HepG2 (cell line): ENCODE data around the gene MGAT5. TPM values are rescaled to one million over a fixed set of nuclear protein-coding genes. Genes with fewer than 3 reads are reported as not detected.

ENCODE experiments used
- ATAC-seq: fragments of 200-7000 bp; cut with Tn5 transposase; 3 replicates; pipeline ENCODE4 v1.9.1; 2020; ENCODE audit warnings: mild to moderate bottlenecking, moderate library complexity
- BruUV-seq: library from RNA; stranded (reverse); fragments of 400-500 nt; replicated peaks from 2 replicates; lab custom pipeline; 2021; lab: Mats Ljungman, UMichigan
- CTCF ChIA-PET: fragments of 300-600 bp; formaldehyde crosslinking; extraction: SDS; loops from one replicate; lab custom pipeline; 2021; ENCODE audit warnings: low total read pairs, inconsistent platforms, low intra/inter-chr PET ratio; lab: Yijun Ruan, JAX
- POLR2A ChIA-PET: fragments of 350-600 bp; sonication (Branson Sonifier 250); formaldehyde crosslinking; loops from one replicate; lab custom pipeline; 2020; ENCODE audit warnings: antibody characterized with exemption, inconsistent platforms; lab: Yijun Ruan, JAX
- DNase-seq: peaks from one replicate; pipeline ENCODE4 v3.0.0-alpha.2; 2015; ENCODE audit warnings: low spot score
- FAIRE-seq: peaks from 3 replicates; lab custom pipeline; 2011; peaks lifted over from hg19 to GRCh38; lab: Jason Lieb, UNC
- H2AFZ ChIP-seq: one replicate; pipeline ENCODE4 v1.6.1; 2011; ENCODE audit warnings: low read length, inconsistent platforms
- H3K27ac ChIP-seq: fragments of 300-600 bp; 3 replicates; pipeline ENCODE4 v1.8.0; 2011; ENCODE audit warnings: mixed run types, mild to moderate bottlenecking, mixed read lengths, low read length, inconsistent platforms; ENCODE audit not compliant: insufficient read depth; ENCODE audit errors: extremely low read length
- H3K27me3 ChIP-seq, 2 experiments: fragments of 200-600 bp in 1 of 2; 2 replicates in 1 of 2; 3 replicates in 1 of 2; pipeline versions ENCODE4 v1.6.0 to v1.8.0; 2011; ENCODE audit warnings: low read length in 2 of 2, mild to moderate bottlenecking in 2 of 2, moderate library complexity in 2 of 2, inconsistent platforms in 1 of 2; ENCODE audit not compliant: insufficient read depth in 2 of 2, control insufficient read depth in 1 of 2
- H3K36me3 ChIP-seq, 2 experiments: fragments of 200-600 bp in 1 of 2; replicated peaks in 1 of 2; 2 replicates in 1 of 2; 3 replicates in 1 of 2; pipeline versions ENCODE4 v1.5.1 to v1.8.0; 2011; ENCODE audit warnings: low read length in 2 of 2, inconsistent platforms in 1 of 2; ENCODE audit not compliant: insufficient read depth in 2 of 2, control insufficient read depth in 1 of 2
- H3K4me1 ChIP-seq: 2 replicates; pipeline ENCODE4 v1.5.1; 2012; ENCODE audit warnings: low read length, inconsistent platforms; ENCODE audit not compliant: insufficient read depth
- H3K4me2 ChIP-seq: 2 replicates; pipeline ENCODE4 v1.6.0; 2011; ENCODE audit warnings: low read depth, low read length, inconsistent platforms
- H3K4me3 ChIP-seq, 3 experiments: fragments of 200-600 bp in 1 of 3; sonication (generic), shearing (Covaris generic) in 1 of 3; replicated peaks in 1 of 3; 2 replicates each; pipeline ENCODE4 v1.5.1; 2011 to 2016; ENCODE audit warnings: low read length in 3 of 3, inconsistent platforms in 2 of 3, low read depth in 2 of 3, mild to moderate bottlenecking in 2 of 3, control low read depth in 1 of 3, mixed read lengths in 1 of 3; ENCODE audit not compliant: insufficient read depth in 1 of 3
- H3K79me2 ChIP-seq: one replicate; pipeline ENCODE4 v1.6.1; 2011; ENCODE audit warnings: low read length, inconsistent platforms; ENCODE audit not compliant: insufficient read depth
- H3K9ac ChIP-seq: 2 replicates; pipeline ENCODE4 v1.6.0; 2011; ENCODE audit warnings: mild to moderate bottlenecking, low read depth, low read length, inconsistent platforms; ENCODE audit not compliant: insufficient read depth
- H3K9me3 ChIP-seq: 2 replicates; pipeline ENCODE4 v1.5.1; 2012; ENCODE audit warnings: mild to moderate bottlenecking, low read length
- H4K20me1 ChIP-seq: 2 replicates; pipeline ENCODE4 v1.6.0; 2011; ENCODE audit warnings: inconsistent platforms, mild to moderate bottlenecking, low read length, moderate library complexity; ENCODE audit not compliant: insufficient read depth
- ATAD3A ChIP-seq: sonication (generic); formaldehyde crosslinking; IDR thresholded peaks from 2 replicates; pipeline ENCODE4 v1.4.0; 2020; ENCODE audit warnings: missing genetic modification reagents
- BCL3 ChIP-seq: sonication (generic); formaldehyde crosslinking; IDR thresholded peaks from 2 replicates; pipeline ENCODE4 v1.5.1; 2020; ENCODE audit warnings: mild to moderate bottlenecking, missing genetic modification reagents, moderate library complexity
- FOXA3 ChIP-seq: IDR thresholded peaks from 2 replicates; pipeline ENCODE4 v1.6.1; 2016; ENCODE audit warnings: missing genetic modification reagents, missing compliant biosample characterization
- GABPA ChIP-seq, 2 experiments: IDR thresholded peaks; 2 replicates each; pipeline ENCODE4 v1.6.1; 2011 to 2016; ENCODE audit warnings: low read depth in 2 of 2, low read length in 1 of 2, missing biosample characterization in 1 of 2, missing genetic modification characterization in 1 of 2
- KAT8 ChIP-seq: IDR thresholded peaks from 2 replicates; pipeline ENCODE4 v1.6.1; 2016; ENCODE audit warnings: missing genetic modification reagents, missing compliant biosample characterization
- MTF2 ChIP-seq: sonication (generic); formaldehyde crosslinking; IDR thresholded peaks from 2 replicates; pipeline ENCODE4 v1.5.0; 2020; ENCODE audit warnings: missing genetic modification reagents, borderline replicate concordance
- MXD4 ChIP-seq: IDR thresholded peaks from 2 replicates; pipeline ENCODE4 v1.6.1; 2016; ENCODE audit warnings: mild to moderate bottlenecking, missing biosample characterization, missing genetic modification reagents
- NCOR1 ChIP-seq: fragments of 200-600 bp; sonication (generic); IDR thresholded peaks from 2 replicates; pipeline ENCODE4 v1.7.0; 2017; ENCODE audit warnings: antibody characterized with exemption, low read length, borderline replicate concordance
- NR2F6 ChIP-seq, 2 experiments: IDR thresholded peaks; 2 replicates each; pipeline ENCODE4 v1.6.1; 2016; ENCODE audit warnings: antibody characterized with exemption in 1 of 2, mild to moderate bottlenecking in 1 of 2
- ONECUT2 ChIP-seq: sonication (generic); formaldehyde crosslinking; IDR thresholded peaks from 2 replicates; pipeline ENCODE4 v1.4.0; 2020; ENCODE audit warnings: missing genetic modification reagents
- RBFOX2 ChIP-seq: fragments of 200-400 bp; formaldehyde crosslinking; IDR thresholded peaks from 2 replicates; pipeline ENCODE4 v1.6.1; 2017; ENCODE audit warnings: low read depth, mild to moderate bottlenecking, low read length
- RNF2 ChIP-seq: fragments of 450-650 bp; conservative IDR thresholded peaks from 2 replicates; pipeline ENCODE4 v1.6.1; 2016; ENCODE audit warnings: low read depth
- SMAD9 ChIP-seq: sonication (generic); formaldehyde crosslinking; IDR thresholded peaks from 2 replicates; pipeline ENCODE4 v1.5.1; 2020; ENCODE audit warnings: mild to moderate bottlenecking, missing genetic modification reagents
- ZNF256 ChIP-seq: sonication (generic); formaldehyde crosslinking; conservative IDR thresholded peaks from 2 replicates; pipeline ENCODE4 v1.4.0; 2020; ENCODE audit warnings: missing genetic modification reagents
- ZNF33B ChIP-seq: sonication (generic); formaldehyde crosslinking; IDR thresholded peaks from 2 replicates; pipeline ENCODE4 v1.5.1; 2020; ENCODE audit warnings: mild to moderate bottlenecking, missing genetic modification reagents
- ZNF44 ChIP-seq: sonication (generic); formaldehyde crosslinking; IDR thresholded peaks from 2 replicates; pipeline ENCODE4 v1.5.1; 2020; ENCODE audit warnings: mild to moderate bottlenecking, missing genetic modification reagents
- ZNF503 ChIP-seq: sonication (generic); formaldehyde crosslinking; IDR thresholded peaks from 2 replicates; pipeline ENCODE4 v1.4.0; 2020; ENCODE audit warnings: missing genetic modification reagents
- WGBS: methylation state at CpG from one replicate; pipeline ENCODE4 v1.1.6; 2017; ENCODE audit warnings: low lambda C conversion rate; 5-methylcytosine and 5-hydroxymethylcytosine counted together
- in situ Hi-C: cut with HindIII; loops from 2 replicates; pipeline ENCODE4 v1.10.0; 2017; ENCODE audit warnings: low pct_unique_long_range_greater_than_20kb; ENCODE audit not compliant: extremely low pct_ligation_motif_present
- intact Hi-C: fragments of 100-400 bp; cut with micrococcal nuclease; formaldehyde crosslinking; loops from one replicate; pipeline ENCODE4 v1.10.0; 2022; ENCODE audit not compliant: unreplicated experiment
- polyA plus RNA-seq, 8 experiments: library from polyadenylated mRNA; depleted of rRNA in 3 of 8; stranded (reverse) in 7 of 8; unstranded in 1 of 8; fragments of >200 nt; fragmentation: Illumina TruSeq in 4 of 8; extraction: Trizol in 4 of 8; gene quantifications; 2 replicates each; pipeline versions ENCODE4 v1.2.1 to v1.2.3, GENCODE V29; 2011 to 2016; ENCODE audit warnings: low read depth in 4 of 8, missing spikeins in 1 of 8, mixed read lengths in 1 of 8; ENCODE audit not compliant: insufficient read depth in 1 of 8
- total RNA-seq, 5 experiments: library from RNA; depleted of rRNA; stranded (reverse); fragments of >200 nt; fragmentation: Illumina TruSeq; extraction: Trizol; gene quantifications; 2 replicates each; pipeline ENCODE4 v1.2.3, GENCODE V29; 2016; ENCODE audit warnings: low read depth in 1 of 5
- TF ChIP-seq, protein P1 (sequence below): sonication (generic); formaldehyde crosslinking; IDR thresholded peaks from 2 replicates; pipeline ENCODE4 v1.4.0; 2020; ENCODE audit warnings: mild to moderate bottlenecking, low read depth, missing genetic modification reagents

MGAT5 gene
- total and polyA plus RNA-seq, 2 of the 13 experiments (the other 11 are each of a cell fraction or from before 2014, with no cell fraction given), result 33.1 to 60.2 TPM

- no peak for FAIRE-seq
- 92% methylated on average over 9 of the region's 9 CpGs for WGBS
- DNase-seq, result no peak
- no peak for ATAC-seq
- Histone ChIP-seq H3K4me1 (no peaks in the 10 kb centered on the region), H3K36me3 (peaks cover 4 to 33% of the 10 kb centered on the region in 2 experiments), H3K9ac (no peak overlapping the region), H3K4me3 (no peak overlapping the region), H3K27me3 (no peaks in the 10 kb centered on the region), H3K79me2 (no peaks in the 10 kb centered on the region), H2AFZ (no peak overlapping the region), H4K20me1 (no peaks in the 10 kb centered on the region), H3K27ac (no peak overlapping the region), H3K9me3 (no peaks in the 10 kb centered on the region), H3K4me2 (no peak overlapping the region)
- in situ Hi-C loops (no loop called here), intact Hi-C loops (no loop called here)
- TF ChIP-seq ZNF503 (CRISPR knock-in tag), result no peak
- TF ChIP-seq, protein P1, sequence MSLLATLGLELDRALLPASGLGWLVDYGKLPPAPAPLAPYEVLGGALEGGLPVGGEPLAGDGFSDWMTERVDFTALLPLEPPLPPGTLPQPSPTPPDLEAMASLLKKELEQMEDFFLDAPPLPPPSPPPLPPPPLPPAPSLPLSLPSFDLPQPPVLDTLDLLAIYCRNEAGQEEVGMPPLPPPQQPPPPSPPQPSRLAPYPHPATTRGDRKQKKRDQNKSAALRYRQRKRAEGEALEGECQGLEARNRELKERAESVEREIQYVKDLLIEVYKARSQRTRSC, result no peak
- no peak for TF ChIP-seq ATAD3A
- TF ChIP-seq ZNF44 (CRISPR knock-in tag), result no peak
- TF ChIP-seq KAT8 (CRISPR knock-in tag), result no peak
- TF ChIP-seq RNF2, result no peak
- TF ChIP-seq GABPA (IDR thresholded peaks at IDR 0.05; ENCODE audit: low read depth, low read length), result no peak
- TF ChIP-seq GABPA (CRISPR knock-in tag; IDR thresholded peaks at IDR 0.05; ENCODE audit: low read depth), result no peak
- TF ChIP-seq FOXA3, result no peak
- TF ChIP-seq ZNF33B, result no peak
- TF ChIP-seq SMAD9 (CRISPR knock-in tag), result no peak
- no peak for TF ChIP-seq ONECUT2 (CRISPR knock-in tag)
- no peak for TF ChIP-seq BCL3 (CRISPR knock-in tag)
- no peak for TF ChIP-seq ZNF256 (CRISPR knock-in tag)
- no peak for TF ChIP-seq MXD4 (CRISPR knock-in tag)
- no peak for TF ChIP-seq MTF2 (CRISPR knock-in tag)
- no peak for TF ChIP-seq NCOR1
- TF ChIP-seq RBFOX2, result no peak
- no peak for TF ChIP-seq NR2F6 (IDR thresholded peaks at IDR 0.05)
- TF ChIP-seq NR2F6 (CRISPR knock-in tag; IDR thresholded peaks at IDR 0.05), result no peak
- BruUV-seq, result no TSS peak
- POLR2A ChIA-PET, result no interaction called here
- CTCF ChIA-PET, result no interaction called here
Observed at GRCh38 chr2:134272806-134273205, 18.9 kb downstream of the MGAT5 start.
